ENCODE data around the gene KREMEN1.
A peak's percentile ranks its signal among the peaks of the same experiment; 100 is the strongest.

KREMEN1 gene

GRCh38 chr22:29149841-29150555, 77.2 kb downstream of the KREMEN1 start:
- TF ChIP-seq, protein P1, sequence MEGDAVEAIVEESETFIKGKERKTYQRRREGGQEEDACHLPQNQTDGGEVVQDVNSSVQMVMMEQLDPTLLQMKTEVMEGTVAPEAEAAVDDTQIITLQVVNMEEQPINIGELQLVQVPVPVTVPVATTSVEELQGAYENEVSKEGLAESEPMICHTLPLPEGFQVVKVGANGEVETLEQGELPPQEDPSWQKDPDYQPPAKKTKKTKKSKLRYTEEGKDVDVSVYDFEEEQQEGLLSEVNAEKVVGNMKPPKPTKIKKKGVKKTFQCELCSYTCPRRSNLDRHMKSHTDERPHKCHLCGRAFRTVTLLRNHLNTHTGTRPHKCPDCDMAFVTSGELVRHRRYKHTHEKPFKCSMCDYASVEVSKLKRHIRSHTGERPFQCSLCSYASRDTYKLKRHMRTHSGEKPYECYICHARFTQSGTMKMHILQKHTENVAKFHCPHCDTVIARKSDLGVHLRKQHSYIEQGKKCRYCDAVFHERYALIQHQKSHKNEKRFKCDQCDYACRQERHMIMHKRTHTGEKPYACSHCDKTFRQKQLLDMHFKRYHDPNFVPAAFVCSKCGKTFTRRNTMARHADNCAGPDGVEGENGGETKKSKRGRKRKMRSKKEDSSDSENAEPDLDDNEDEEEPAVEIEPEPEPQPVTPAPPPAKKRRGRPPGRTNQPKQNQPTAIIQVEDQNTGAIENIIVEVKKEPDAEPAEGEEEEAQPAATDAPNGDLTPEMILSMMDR (IDR thresholded peaks at IDR 0.05; ENCODE audit: low read depth, low read length): no peak
- no peak overlapping the region for H3K4me3 ChIP-seq (ENCODE audit: low read depth, low read length)

- TF ChIP-seq, protein P1 (IDR thresholded peaks at IDR 0.05; ENCODE audit: low read depth, low read length): no peak
- no peak overlapping the region for H3K4me3 ChIP-seq (ENCODE audit: low read depth, low read length)
These were observed 77.9 kb downstream of the KREMEN1 start for GRCh38 chr22:29150701-29151100.

GRCh38 chr22:29151316-29151715, 78.5 kb downstream of the KREMEN1 start:
- TF ChIP-seq, protein P1 (IDR thresholded peaks at IDR 0.05; ENCODE audit: low read depth, low read length): no peak
- no peak overlapping the region for H3K4me3 ChIP-seq (ENCODE audit: low read depth, low read length)

- TF ChIP-seq, protein P1 (IDR thresholded peaks at IDR 0.05; ENCODE audit: low read depth, low read length): no peak
- H3K4me3 ChIP-seq (ENCODE audit: low read depth, low read length): no peak overlapping the region
These were observed 79.5 kb downstream of the KREMEN1 start for GRCh38 chr22:29152045-29152953.

GRCh38 chr22:29152954-29153719, 80.3 kb downstream of the KREMEN1 start:
- TF ChIP-seq, protein P1 (IDR thresholded peaks at IDR 0.05; ENCODE audit: low read depth, low read length): no peak

GRCh38 chr22:29154364-29155048, 81.7 kb downstream of the KREMEN1 start:
- TF ChIP-seq, protein P1 (IDR thresholded peaks at IDR 0.05; ENCODE audit: low read depth, low read length): peak; percentile 94
- no peak overlapping the region for H3K4me3 ChIP-seq (ENCODE audit: low read depth, low read length)

More at GRCh38 chr22:29152954-29153719, 80.3 kb downstream of the KREMEN1 start:
- no peak overlapping the region for H3K4me3 ChIP-seq (ENCODE audit: low read depth, low read length)

Data from WI38 (cell line).